Smooth muscle cell of the brain vasculature (primary cell): ENCODE results near the gene SDHAF2.
"Not testable (repeated sequence)": the region's sequence is repeated elsewhere in the genome, so short reads cannot be mapped to it uniquely, and the experiment has no call there.

Experiments
- DNase-seq: peaks from one replicate; pipeline ENCODE4 v3.0.0-alpha.2; 2012; ENCODE audit warnings: low read depth, low spot score

SDHAF2 gene

DNA sequence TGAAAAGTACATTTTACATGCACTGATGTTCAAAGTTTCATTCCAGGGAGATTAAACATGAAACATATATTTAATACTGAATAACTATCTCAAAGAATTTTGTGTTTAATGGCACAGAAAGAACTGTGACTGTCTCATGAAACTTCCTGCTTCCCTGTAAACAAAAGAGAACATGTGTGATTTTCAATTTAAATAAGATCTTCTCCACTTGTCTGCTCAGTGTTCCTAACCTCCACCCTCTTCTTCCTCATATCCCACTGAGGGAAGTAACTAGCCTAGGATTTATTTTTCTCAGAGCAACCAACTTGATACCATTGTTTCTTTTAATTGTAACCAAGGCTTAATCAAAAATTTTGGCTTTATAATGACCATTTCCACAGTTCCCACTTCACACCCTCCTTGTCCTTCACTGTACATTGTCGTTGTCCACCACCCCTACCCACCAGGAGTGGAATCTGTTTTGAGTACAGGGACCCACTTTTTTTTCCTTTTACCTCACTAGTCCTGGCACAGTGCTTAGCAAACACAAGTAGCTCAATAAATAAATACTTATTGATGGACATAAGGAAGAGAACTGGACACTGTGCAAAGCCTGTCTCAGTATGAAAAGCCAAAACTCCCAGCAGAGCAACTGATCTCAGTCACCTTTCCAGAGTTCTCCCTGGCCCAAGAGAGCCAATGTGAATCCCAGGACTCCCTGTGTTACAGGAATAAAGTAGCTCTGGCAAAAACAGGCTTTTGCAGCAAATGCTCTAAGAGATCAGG is 4.4 kb upstream of the SDHAF2 start:
- DNase-seq: no peak

- DNase-seq: no peak
Measured at GRCh38 chr11:61429346-61429690, 606 bp upstream of the SDHAF2 start.

DNA sequence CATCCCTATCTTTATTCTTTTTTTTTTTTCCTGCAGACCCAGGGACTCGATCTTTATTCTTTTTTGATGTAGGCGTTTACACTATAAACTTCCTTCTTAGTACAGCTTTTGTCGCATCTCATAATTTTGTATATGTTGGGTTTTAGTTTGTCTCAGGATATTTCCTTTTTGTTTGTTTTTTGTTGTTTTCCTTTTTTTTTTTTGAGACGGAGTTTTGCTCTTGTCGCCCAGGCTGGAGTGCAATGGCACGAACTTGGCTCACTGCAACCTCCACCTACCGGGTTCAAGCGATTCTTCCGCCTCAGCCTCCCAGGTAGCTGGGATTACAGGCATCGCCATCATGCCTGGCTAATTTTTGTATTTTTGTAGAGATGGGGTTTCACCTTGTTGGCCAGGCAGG is 915 bp downstream of the SDHAF2 start:
- not testable (repeated sequence) for DNase-seq

- DNase-seq: no peak
Measured at GRCh38 chr11:61437496-61437895, 7.6 kb downstream of the SDHAF2 start.

DNA sequence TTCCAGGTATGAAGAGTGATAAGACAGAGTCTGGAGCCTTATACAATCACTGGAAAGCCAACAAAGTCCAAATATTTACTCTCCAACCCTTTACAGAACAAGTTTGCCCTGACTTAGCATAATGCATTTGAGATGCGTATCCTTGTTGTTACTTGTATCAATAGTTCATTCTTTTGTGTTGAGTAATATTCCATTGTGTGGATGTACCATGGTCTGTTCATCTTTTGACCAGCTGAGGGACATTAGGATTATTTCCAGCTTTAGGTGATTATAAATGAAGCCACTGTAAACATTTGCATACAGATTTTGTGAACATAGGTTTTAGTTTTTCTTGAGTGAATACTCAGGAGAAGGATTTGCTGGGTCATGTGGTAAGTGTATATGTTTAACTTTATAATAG is 9.7 kb downstream of the SDHAF2 start:
- no peak for DNase-seq

DNA sequence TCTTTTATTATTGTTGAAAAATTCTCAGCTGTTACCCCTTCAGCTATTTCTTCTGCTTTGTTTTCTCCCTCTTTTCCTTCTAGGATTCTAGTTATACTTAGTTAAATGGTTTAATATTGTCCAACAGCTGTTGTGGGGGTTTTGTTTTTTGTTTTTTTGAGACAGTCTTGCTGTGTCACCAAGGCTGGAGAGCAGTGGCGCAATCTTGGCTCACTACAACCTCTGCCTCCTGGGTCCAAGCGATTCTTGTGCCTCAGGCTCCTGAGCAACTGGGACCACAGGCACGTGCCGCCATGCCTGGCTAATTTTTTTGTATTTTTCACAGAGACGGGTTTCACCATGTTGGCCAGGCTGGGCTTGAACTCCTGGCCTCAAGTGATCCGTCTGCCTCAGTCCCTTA is 12.7 kb downstream of the SDHAF2 start:
- DNase-seq: no peak

GRCh38 chr11:61445516-61445915 is 15.6 kb downstream of the SDHAF2 start:
- DNase-seq: no peak

GRCh38 chr11:61446211-61446651 is 16.3 kb downstream of the SDHAF2 start:
- DNase-seq: peak; percentile 85

DNA sequence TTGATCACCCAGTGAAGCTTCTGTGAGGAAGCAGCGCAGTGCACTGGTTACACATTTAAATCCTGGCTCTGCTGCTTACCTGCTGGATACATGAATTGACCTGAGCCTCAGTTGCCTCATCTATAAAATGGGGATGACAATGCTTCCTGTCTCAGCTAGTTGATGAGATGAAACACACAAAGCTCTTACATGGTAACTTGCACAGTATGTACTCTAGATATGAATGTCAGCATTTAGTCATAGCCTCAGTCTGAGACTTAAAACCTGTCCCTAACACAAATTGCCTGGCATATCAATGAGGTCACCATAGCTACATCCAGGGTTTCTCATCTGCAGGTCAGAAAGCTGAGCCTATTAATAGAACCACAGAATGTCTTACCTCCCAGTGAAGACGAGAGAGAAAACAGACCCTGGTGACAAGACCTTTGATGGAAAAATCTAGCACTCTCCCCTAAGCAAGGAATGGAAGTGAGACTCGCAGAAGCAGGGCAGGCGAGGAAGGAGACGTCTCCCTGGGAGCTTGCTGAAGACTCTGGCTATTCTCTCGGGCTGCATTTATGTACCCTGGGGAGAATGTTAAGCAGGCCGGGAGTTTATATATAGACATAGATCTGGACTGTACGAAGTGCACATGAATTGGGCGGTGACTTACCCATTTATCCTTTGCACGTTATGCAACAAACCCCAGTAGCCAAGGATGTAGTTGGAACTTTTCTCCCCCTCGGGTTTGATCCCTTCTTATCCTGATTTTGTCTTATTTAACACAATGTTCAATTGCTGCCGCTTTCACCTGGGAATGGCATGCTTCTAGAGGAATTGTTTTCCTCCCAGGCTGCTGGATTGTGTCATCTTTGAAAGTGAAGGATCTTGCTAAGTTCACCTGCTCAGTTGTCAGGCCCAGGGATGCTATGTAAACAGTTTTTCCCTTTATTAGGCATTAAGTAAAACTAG is 18.0 kb downstream of the SDHAF2 start:
- DNase-seq: no peak

- DNase-seq: no peak
Measured at GRCh38 chr11:61448552-61448927, 18.6 kb downstream of the SDHAF2 start.

GRCh38 chr11:61452825-61453224 is 22.9 kb downstream of the SDHAF2 start:
- DNase-seq: no peak

DNA sequence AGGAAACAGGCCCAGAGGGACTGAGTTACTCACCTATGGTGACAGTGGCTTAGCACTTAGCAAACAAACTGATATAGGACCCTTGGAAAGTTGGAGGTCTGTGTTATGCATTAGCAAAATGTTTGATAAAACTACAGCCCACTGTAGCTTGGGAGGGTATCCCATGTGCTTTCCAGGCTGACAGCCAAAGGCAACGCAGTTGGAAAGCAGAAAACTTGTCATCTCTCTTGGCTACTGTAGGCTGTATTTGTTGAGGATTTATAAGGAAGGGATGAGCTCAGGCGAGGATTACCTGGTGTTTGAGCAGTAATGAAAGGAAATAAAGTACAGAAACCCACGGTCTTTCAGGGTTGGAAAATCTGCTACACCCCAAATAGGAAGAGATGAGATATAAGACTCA is 23.8 kb downstream of the SDHAF2 start:
- no peak for DNase-seq

DNA sequence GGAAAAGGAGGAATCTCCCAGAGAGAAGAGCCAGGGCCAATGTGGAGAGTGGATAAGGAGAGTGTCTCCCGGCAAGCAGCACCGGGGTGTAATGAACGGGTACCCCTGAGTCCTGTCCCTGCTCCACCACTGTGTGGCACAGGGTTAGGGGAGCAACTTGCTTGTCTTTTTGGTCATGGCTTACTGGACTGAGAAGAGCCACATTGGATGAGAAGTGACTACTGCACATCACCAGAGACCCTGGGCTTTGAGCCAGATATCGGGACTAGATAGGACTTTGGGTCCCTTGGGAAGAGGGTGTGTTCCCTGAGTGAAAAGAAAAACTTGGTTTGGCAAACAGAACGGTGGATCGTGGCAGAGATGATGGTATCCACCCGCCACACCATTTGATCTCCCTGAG is 24.6 kb downstream of the SDHAF2 start:
- no peak for DNase-seq

- no peak for DNase-seq
Measured at GRCh38 chr11:61460474-61460881, 30.6 kb downstream of the SDHAF2 start.

DNA sequence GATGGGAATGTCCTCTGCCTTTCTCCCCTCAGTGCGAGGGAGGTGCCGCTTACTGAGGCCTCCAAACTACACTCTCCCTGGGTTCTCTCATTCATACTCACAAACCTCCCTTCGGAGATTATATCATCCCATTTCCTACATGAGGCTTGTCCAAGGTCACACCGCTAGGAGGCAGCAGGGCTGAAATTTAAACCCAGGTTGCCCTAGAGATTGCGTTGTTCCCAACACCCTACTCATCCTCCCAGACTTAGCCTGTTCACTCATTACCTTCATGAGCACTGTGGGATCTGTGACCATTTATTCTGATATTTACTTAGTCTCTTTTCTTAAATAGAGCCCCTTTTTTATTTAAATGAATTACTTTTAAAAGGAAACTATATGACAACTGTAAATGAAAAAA is 31.1 kb downstream of the SDHAF2 start:
- no peak for DNase-seq

- DNase-seq: not testable (repeated sequence)
Measured at GRCh38 chr11:61467602-61468001, 37.7 kb downstream of the SDHAF2 start.

DNA sequence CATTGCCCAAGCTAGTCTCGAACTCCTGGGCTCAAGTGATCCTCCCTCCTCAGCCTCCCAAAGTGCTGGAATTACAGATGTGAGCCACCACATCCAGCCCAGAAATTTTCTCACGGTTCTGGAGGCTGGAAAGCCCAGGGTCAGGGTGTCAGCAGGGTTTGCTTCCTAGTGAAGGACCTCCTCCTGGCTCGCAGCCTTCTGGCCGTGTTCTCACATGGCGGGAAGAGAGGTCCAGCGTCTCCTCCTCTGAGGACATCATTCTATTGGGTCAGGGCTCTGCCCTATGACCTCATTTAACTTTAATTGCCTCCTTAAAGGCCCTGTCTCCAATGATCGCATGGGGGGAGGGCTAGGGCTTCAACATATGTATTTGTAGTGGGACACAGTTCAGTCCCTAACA is 38.1 kb downstream of the SDHAF2 start:
- DNase-seq: no peak

GRCh38 chr11:61472282-61472681 is 42.4 kb downstream of the SDHAF2 start:
- no peak for DNase-seq

DNA sequence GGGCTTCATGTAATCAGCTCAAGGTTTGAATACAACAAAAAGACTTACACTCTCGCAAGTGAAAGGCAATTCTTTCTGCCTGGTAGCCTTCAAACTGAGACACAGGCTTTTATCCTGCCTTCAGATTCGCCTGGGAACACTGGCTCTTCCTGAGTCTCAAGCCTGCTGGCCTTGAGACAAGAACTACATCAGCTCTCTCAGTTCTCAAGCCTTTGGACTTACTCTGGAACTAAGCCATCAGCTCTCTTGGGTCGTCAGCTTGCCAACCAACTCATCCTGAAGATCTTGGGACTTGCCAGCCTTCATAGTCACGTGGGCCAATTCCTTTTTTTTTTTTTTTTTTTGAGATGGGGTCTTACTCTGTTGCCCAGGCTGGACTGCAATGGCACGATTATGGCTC is 42.9 kb downstream of the SDHAF2 start:
- DNase-seq: no peak

- DNase-seq: no peak
Measured at GRCh38 chr11:61473370-61474012, 43.6 kb downstream of the SDHAF2 start.

- no peak for DNase-seq
Measured at GRCh38 chr11:61474013-61474643, 44.2 kb downstream of the SDHAF2 start.

- no peak for DNase-seq
Measured at GRCh38 chr11:61475433-61475832, 45.5 kb downstream of the SDHAF2 start.
